ENCODE measurements around the gene LARP6.

The LARP6 gene

GRCh38 chr15:70793694-70794093 is 60.3 kb downstream of the LARP6 start:
- DNase-seq: no peak

GRCh38 chr15:70792171-70792573 is 61.8 kb downstream of the LARP6 start:
- DNase-seq: no peak

DNA sequence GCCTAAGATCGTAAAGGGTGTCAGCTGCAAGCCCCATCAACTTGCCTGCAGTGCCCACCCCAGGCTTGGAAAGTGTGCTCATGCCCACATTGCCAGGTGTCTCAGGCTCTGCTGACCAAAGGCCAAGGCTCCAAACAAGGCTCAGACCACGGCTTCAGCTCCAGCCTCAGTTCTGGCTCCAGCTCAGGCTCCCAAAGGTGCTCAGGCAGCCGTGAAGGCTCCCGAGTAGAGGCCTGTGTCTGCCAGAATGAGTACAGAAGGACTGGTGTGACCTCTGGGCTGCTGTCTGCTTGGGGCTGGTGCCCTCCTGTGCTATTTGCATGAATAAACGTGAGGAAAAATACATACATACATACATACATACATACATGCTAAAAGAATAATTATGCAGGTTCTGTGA is 62.7 kb downstream of the LARP6 start:
- no peak for DNase-seq

GRCh38 chr15:70789213-70789612 is 64.7 kb downstream of the LARP6 start:
- DNase-seq: no peak

DNA sequence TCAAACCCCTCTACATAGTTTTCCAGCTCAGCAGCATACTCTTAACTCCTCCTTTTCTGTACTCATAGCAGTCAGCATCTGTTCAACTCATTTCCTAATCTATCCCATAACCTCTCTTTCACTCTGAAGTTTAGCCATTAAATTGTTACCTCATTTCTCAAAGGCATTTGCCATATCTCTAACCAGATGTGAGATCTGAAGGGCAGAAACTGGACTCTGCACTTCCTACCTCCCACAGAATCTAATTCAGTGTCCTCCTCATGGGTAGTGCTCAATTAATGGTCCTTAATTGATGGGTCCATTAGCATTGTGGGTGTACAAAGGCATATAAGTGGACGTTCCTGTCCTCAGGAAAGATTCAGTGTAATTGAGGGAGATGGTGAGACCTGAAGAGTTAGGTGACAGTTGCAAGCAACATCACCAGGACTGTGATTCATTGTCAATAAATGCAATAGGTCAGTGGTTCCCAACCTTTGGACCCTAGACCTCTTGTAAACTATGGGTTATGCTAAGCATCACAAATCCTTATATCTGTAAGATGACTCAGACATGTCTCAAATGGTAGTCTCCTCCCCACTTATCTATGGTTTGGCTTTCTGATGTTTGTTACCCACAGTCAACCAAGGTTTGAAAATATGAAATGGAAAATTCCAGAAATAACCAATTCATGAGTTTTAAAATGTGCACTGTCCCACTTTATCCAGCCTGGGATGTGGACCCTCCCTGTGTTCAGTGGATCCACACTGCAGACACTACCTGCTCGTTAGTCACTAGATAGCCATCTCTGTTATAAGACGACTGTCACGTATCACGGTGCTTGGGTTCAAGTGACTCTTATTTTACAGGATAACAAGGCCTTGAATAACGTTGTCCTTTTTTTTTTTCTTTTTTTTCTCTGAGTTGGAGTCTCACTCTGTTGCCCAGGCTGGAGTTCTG is 65.6 kb downstream of the LARP6 start:
- DNase-seq: no peak

- no peak for DNase-seq
Observed at GRCh38 chr15:70786996-70787395, 67.0 kb downstream of the LARP6 start.

GRCh38 chr15:70783610-70784022 is 70.3 kb downstream of the LARP6 start:
- DNase-seq: no peak

GRCh38 chr15:70783041-70783440 is 70.9 kb downstream of the LARP6 start:
- no peak for DNase-seq

GRCh38 chr15:70781236-70781635 is 72.7 kb downstream of the LARP6 start:
- DNase-seq: no peak

Measured in CD4-positive, alpha-beta T cell treated with Interleukin-6 for 4 hours (primary cell).